HUDEP-2 (cell line): ENCODE results near the gene TBATA.
A peak's percentile ranks its signal among the peaks of the same experiment; 100 is the strongest.

Source experiments
- DNase-seq, 76 experiments: peaks; one replicate each; lab custom pipeline; 2025; ENCODE audit not compliant: unreplicated experiment in 76 of 76; lab: John Stamatoyannopoulos, UW

TBATA gene

GRCh38 chr10:70747192-70747965, 37.8 kb downstream of the TBATA start:
- DNase-seq: no peak

GRCh38 chr10:70745555-70745954, 39.6 kb downstream of the TBATA start:
- no peak for DNase-seq

- DNase-seq: no peak
These were observed 40.5 kb downstream of the TBATA start for GRCh38 chr10:70744617-70745143.

GRCh38 chr10:70743879-70744278, 41.3 kb downstream of the TBATA start:
- no peak for DNase-seq

GRCh38 chr10:70743430-70743788, 41.8 kb downstream of the TBATA start:
- DNase-seq: no peak

GRCh38 chr10:70742537-70743429, 42.4 kb downstream of the TBATA start:
- DNase-seq: peak in 2 of 76 experiments; percentile 1 to 9

- DNase-seq: no peak
These were observed 44.5 kb downstream of the TBATA start for GRCh38 chr10:70740406-70741288.

- no peak for DNase-seq
These were observed 46.4 kb downstream of the TBATA start for GRCh38 chr10:70738761-70739121.

GRCh38 chr10:70738006-70738760, 47.0 kb downstream of the TBATA start:
- DNase-seq: no peak

- no peak for DNase-seq
These were observed 47.9 kb downstream of the TBATA start for GRCh38 chr10:70737250-70737649.

GRCh38 chr10:70736525-70736924, 48.7 kb downstream of the TBATA start:
- no peak for DNase-seq

GRCh38 chr10:70735161-70735560, 50.0 kb downstream of the TBATA start:
- DNase-seq: no peak

GRCh38 chr10:70733051-70733450, 52.1 kb downstream of the TBATA start:
- no peak for DNase-seq

GRCh38 chr10:70732569-70732968, 52.6 kb downstream of the TBATA start:
- no peak for DNase-seq

- DNase-seq: no peak
These were observed 54.2 kb downstream of the TBATA start for GRCh38 chr10:70730955-70731354.

GRCh38 chr10:70729763-70730357, 55.3 kb downstream of the TBATA start:
- peak in 2 of 76 experiments; percentile 3 to 19 for DNase-seq

GRCh38 chr10:70728328-70728727, 56.8 kb downstream of the TBATA start:
- DNase-seq: no peak

- DNase-seq: no peak
These were observed 58.2 kb downstream of the TBATA start for GRCh38 chr10:70726909-70727495.

GRCh38 chr10:70723771-70724170, 61.4 kb downstream of the TBATA start:
- DNase-seq: no peak
